Effector memory CD4-positive, alpha-beta T cell (primary cell): ENCODE measurements around the gene TMEM253.

Experiments used
- DNase-seq, 3 donors: peaks; one replicate each; pipeline ENCODE4 v3.0.0-alpha.2; 2020
- H3K27ac ChIP-seq: 2 replicates; pipeline ENCODE4 v1.7.0; 2013; ENCODE audit warnings: mild to moderate bottlenecking, low read length, moderate library complexity; ENCODE audit not compliant: insufficient read depth, poor library complexity, severe bottlenecking
- H3K27me3 ChIP-seq: replicated peaks from 2 replicates; pipeline ENCODE4 v1.7.0; 2013; ENCODE audit warnings: mild to moderate bottlenecking, low read length; ENCODE audit not compliant: insufficient read depth, control insufficient read depth, poor library complexity, severe bottlenecking
- H3K36me3 ChIP-seq: 2 replicates; pipeline ENCODE4 v1.7.0; 2013; ENCODE audit warnings: mild to moderate bottlenecking, low read length, moderate library complexity; ENCODE audit not compliant: control insufficient read depth, insufficient read depth
- H3K4me1 ChIP-seq: 2 replicates; pipeline ENCODE4 v1.7.0; 2013; ENCODE audit warnings: low read length, mild to moderate bottlenecking; ENCODE audit not compliant: control insufficient read depth, insufficient read depth, poor library complexity, severe bottlenecking
- H3K4me3 ChIP-seq: 2 replicates; pipeline ENCODE4 v1.7.0; 2013; ENCODE audit warnings: low read length, low read depth, mild to moderate bottlenecking; ENCODE audit not compliant: insufficient read depth, poor library complexity, severe bottlenecking
- H3K9me3 ChIP-seq: 2 replicates; pipeline ENCODE4 v1.7.0; 2013; ENCODE audit warnings: mild to moderate bottlenecking, low read length, moderate library complexity; ENCODE audit not compliant: control insufficient read depth
- total RNA-seq, 3 donors: gene quantifications; one replicate each; lab custom pipeline; 2026; lab: John Stamatoyannopoulos, UW

TMEM253 gene
- total RNA-seq, result 0.52 to 2.0 (median 0.58) reads per million in 3 donors

DNA sequence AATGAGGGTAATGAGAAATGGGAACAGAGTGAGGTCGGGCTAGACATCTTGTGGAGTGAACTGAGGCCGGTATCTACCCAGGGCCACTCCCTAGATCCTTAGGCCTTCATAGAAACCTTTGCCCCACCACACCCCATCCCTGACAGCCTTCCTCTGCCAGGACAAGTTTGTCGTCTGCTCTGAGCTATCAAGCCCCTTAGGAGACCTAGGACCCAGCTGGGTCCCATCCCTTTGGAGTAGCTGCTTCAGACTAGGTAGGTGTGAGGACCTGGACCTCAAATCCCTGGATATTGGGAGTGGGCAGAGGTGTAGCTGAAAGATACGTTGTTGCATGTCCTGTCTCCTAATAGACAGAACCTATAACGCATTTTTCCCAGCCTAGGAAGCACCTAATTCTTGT lies at the start of gene TMEM253:
Gene TMEM253 (plus strand): TSS at position 136 of the 400 bp plus-strand sequence. CDS start 278 bp downstream, outside the sequence.
- Histone ChIP-seq H3K36me3 (no peaks in the 10 kb centered on the region), H3K4me1 (peaks cover 27% of the 10 kb centered on the region), H3K4me3 (no peak within 1 kb of the TSS), H3K27ac (no peak within 1 kb of the TSS), H3K9me3 (no peaks in the 10 kb centered on the region), H3K27me3 (no peaks in the 10 kb centered on the region)
- no peak for DNase-seq

DNA sequence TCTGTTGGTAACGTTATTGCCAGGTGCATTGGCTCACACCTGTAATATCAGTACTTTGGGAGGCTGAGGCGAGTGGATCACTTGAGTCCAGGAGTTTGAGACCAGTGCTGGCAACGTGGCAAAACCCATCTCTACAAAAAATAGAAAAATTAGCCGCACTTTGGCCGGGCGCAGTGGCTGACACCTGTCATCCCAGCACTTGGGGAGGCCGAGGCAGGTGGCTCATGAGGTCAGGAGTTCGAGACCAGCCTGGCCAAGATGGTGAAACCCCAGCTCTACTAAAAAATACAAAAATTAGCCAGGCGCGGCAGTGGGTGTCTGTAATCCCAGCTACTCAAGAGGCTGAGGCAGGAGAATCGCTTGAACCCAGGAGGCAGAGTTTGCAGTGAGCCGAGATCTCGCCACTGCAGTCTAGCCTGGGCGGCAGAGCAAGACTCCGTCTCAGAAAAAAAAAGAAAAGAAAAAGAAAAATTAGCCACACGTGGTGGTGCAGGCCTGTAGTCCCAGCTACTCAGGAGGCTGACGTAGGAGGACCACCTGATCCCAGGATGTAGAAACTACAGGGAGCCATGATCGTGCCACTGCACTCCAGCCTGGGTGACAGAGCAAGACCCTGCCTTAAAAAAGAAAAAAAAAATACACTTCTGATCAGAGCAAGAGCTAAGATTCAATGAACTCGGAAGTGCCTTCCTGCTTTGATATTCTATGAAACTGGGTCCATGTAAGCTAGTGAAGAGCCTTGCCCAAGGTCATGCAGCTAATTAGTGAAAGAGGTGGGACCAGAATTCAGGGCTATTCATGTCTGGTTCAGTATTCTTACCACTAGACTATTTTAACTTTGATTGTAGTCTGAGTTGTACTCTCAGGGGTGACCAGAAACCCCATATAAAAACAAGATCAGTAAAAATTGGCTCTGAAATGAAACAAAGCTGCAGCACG lies 47.4 kb upstream of the TMEM253 start:
- DNase-seq, result no peak
- Histone ChIP-seq H3K9me3 (no peaks in the 10 kb centered on the region), H3K36me3 (no peaks in the 10 kb centered on the region), H3K27ac (no peak overlapping the region), H3K4me1 (no peaks in the 10 kb centered on the region), H3K4me3 (no peak overlapping the region), H3K27me3 (peaks cover 5% of the 10 kb centered on the region)

DNA sequence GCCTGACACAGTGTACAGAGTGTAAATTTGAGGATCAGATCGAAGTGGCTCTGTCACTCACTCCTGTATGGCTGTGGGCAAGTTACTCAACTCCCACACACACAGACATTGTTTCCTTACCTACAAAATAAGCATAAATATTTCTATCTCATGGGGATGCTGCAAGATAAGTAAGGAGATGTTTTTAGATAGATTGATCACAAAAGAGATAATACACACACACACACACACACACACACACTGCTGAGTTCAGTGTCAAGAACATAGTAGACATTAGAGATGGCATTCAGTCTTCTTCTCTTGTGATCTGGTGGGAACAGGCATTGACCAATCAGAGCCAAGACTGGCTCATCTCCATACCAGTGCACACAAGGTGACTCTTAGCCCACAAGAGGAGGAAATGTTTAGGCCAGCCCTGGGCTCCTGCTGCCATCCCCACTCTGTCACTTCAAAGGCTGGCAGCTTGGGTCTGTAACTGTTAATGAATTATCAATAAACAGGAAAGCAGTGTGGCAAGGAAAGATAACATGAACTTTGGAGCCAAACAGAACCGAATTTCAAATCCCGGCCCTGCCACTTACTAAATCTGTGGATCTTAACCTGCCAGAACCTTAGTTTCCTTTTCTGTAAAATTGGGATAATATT lies 46.6 kb upstream of the TMEM253 start:
- H3K4me3 ChIP-seq, result no peak overlapping the region
- H3K27me3 ChIP-seq, result peaks cover 5% of the 10 kb centered on the region
- no peak for DNase-seq
- no peaks in the 10 kb centered on the region for H3K36me3 ChIP-seq
- no peaks in the 10 kb centered on the region for H3K9me3 ChIP-seq
- no peaks in the 10 kb centered on the region for H3K4me1 ChIP-seq
- no peak overlapping the region for H3K27ac ChIP-seq

DNA sequence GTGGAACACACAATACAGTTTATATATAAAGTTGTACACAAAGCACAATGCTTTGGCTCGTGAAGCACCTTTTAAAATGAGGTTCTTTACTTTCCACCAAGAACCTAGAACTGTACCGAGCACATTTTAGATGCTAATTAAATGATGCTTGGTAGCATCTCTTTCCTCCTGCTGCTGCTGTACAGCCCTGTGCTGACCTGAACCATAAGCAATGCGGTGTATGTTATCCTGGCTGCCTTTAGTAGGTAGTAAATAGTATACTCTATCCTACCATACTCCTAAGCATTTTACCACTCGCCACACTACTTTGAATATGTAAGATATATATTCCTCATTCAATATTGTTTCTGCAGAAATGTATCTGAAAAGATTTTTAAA lies 46.1 kb upstream of the TMEM253 start:
- DNase-seq, result no peak
- H3K9me3 ChIP-seq, result no peaks in the 10 kb centered on the region

GRCh38 chr14:21055432-21056117 lies 45.3 kb upstream of the TMEM253 start:
- no peak for DNase-seq
- H3K27ac ChIP-seq, result no peak overlapping the region
- H3K36me3 ChIP-seq, result no peaks in the 10 kb centered on the region
- H3K4me3 ChIP-seq, result no peak overlapping the region
- no peaks in the 10 kb centered on the region for H3K9me3 ChIP-seq
- no peaks in the 10 kb centered on the region for H3K27me3 ChIP-seq
- H3K4me1 ChIP-seq, result no peaks in the 10 kb centered on the region

More for the DNA sequence above, 46.1 kb upstream of the TMEM253 start:
- H3K27me3 ChIP-seq, result peaks cover 5% of the 10 kb centered on the region
- no peak overlapping the region for H3K4me3 ChIP-seq
- H3K36me3 ChIP-seq, result no peaks in the 10 kb centered on the region
- no peaks in the 10 kb centered on the region for H3K4me1 ChIP-seq
- H3K27ac ChIP-seq, result no peak overlapping the region

GRCh38 chr14:21056520-21057163 lies 44.2 kb upstream of the TMEM253 start:
- H3K27me3 ChIP-seq, result no peaks in the 10 kb centered on the region
- H3K9me3 ChIP-seq, result no peaks in the 10 kb centered on the region
- DNase-seq, result no peak
- no peaks in the 10 kb centered on the region for H3K4me1 ChIP-seq
- H3K27ac ChIP-seq, result no peak overlapping the region
- no peaks in the 10 kb centered on the region for H3K36me3 ChIP-seq
- no peak overlapping the region for H3K4me3 ChIP-seq

GRCh38 chr14:21057803-21058675 lies 42.8 kb upstream of the TMEM253 start, which contains the start of gene RNASE8:
TSS of gene RNASE8 (plus strand) at chr14:21057822. CDS start at chr14:21057893, 71 bp downstream.
- Histone ChIP-seq H3K4me3 (no peak within 1 kb of the TSS), H3K27me3 (no peaks in the 10 kb centered on the region), H3K27ac (no peak within 1 kb of the TSS), H3K9me3 (no peaks in the 10 kb centered on the region), H3K4me1 (no peaks in the 10 kb centered on the region), H3K36me3 (no peaks in the 10 kb centered on the region)
- DNase-seq, result no peak

DNA sequence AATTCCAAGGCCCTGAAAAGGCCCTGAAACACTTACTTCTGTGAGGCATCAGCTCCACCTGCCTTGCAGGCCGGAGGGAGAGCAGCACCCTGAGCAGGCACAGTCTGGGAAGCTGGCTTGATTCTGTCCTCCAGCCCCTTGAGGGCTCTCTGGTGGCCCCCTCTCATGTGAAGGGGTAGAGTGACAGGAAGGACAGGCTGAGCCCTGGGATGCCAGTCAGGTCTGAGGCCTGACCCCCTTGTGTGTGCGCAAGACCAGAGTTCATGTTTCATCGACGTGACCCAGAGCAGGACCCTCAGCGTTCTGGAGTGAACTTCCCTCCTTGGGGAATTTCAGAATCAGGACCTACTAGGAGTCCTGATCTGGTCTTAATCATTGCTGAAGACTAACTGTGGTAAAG lies 42.0 kb upstream of the TMEM253 start:
- DNase-seq, result no peak
- no peaks in the 10 kb centered on the region for H3K4me1 ChIP-seq
- H3K36me3 ChIP-seq, result no peaks in the 10 kb centered on the region
- no peak overlapping the region for H3K4me3 ChIP-seq
- H3K9me3 ChIP-seq, result no peaks in the 10 kb centered on the region
- no peak overlapping the region for H3K27ac ChIP-seq
- no peaks in the 10 kb centered on the region for H3K27me3 ChIP-seq
